ENCODE data around the gene KDM1B.

DNA sequence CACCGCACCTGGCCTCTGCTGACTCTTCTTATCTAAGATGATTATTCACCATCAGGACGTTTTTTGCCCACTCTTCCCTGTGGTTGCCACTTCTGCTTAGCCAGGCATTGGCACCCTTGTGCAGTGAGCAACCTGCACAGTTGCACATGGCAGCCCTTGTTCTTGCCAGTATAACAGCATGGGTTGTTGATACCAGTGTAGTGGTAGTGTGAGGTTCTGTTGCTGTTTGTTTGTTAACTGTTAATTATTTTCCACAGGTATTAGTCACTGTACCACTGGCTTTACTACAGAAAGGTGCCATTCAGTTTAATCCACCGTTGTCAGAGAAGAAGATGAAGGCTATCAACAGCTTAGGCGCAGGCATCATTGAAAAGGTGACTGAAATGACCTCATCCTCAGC, 57.0 kb downstream of the KDM1B start:
- TF ChIP-seq, protein P1, sequence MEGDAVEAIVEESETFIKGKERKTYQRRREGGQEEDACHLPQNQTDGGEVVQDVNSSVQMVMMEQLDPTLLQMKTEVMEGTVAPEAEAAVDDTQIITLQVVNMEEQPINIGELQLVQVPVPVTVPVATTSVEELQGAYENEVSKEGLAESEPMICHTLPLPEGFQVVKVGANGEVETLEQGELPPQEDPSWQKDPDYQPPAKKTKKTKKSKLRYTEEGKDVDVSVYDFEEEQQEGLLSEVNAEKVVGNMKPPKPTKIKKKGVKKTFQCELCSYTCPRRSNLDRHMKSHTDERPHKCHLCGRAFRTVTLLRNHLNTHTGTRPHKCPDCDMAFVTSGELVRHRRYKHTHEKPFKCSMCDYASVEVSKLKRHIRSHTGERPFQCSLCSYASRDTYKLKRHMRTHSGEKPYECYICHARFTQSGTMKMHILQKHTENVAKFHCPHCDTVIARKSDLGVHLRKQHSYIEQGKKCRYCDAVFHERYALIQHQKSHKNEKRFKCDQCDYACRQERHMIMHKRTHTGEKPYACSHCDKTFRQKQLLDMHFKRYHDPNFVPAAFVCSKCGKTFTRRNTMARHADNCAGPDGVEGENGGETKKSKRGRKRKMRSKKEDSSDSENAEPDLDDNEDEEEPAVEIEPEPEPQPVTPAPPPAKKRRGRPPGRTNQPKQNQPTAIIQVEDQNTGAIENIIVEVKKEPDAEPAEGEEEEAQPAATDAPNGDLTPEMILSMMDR (IDR thresholded peaks at IDR 0.05; ENCODE audit: low read length), result no peak
- no peak for TF ChIP-seq EZH2 (IDR thresholded peaks at IDR 0.05; ENCODE audit: borderline replicate concordance, low read length)
